A549 (cell line): ENCODE measurements around the gene JARID2. TPM values are rescaled to one million over a fixed set of nuclear protein-coding genes. Genes with fewer than 3 reads are reported as not detected.

Source experiments
- ATAC-seq, 2 experiments: fragments of 200-7000 bp in 1 of 2; fragments of >200 bp in 1 of 2; cut with Nextera tagmentation in 1 of 2; cut with Tn5 transposase in 1 of 2; 3 replicates each; pipeline versions ENCODE4 v1.8.0 to v1.9.1; 2018 to 2020; ENCODE audit warnings: mild to moderate bottlenecking in 1 of 2, moderate library complexity in 1 of 2
- CTCF ChIA-PET: fragments of 300-600 bp; sonication (Branson Sonifier 250); formaldehyde crosslinking; extraction: SDS; loops from one replicate; lab custom pipeline; 2021; ENCODE audit warnings: antibody characterized with exemption, inconsistent platforms; lab: Yijun Ruan, JAX
- POLR2A ChIA-PET: fragments of 350-600 bp; formaldehyde crosslinking; extraction: SDS; loops from one replicate; lab custom pipeline; 2021; ENCODE audit warnings: antibody characterized with exemption, inconsistent platforms; lab: Yijun Ruan, JAX
- DNase-seq, 2 experiments: peaks; one replicate each; pipeline versions ENCODE4 v3.0.0 to v3.0.0-alpha.2; 2011 to 2016; ENCODE audit warnings: low read depth in 1 of 2, low spot score in 1 of 2
- FAIRE-seq: peaks from 2 replicates; lab custom pipeline; 2011; peaks lifted over from hg19 to GRCh38; lab: Jason Lieb, UNC
- H3K27ac ChIP-seq, 2 experiments: fragments of >200 bp; sonication (Bioruptor Twin); formaldehyde crosslinking; 3 replicates each; pipeline ENCODE4 v1.5.1; 2016 to 2017
- H3K4me1 ChIP-seq: fragments of >200 bp; sonication (Bioruptor Twin); formaldehyde crosslinking; 3 replicates; pipeline ENCODE4 v1.6.1; 2016
- H3K4me2 ChIP-seq: fragments of >200 bp; sonication (Bioruptor Twin); formaldehyde crosslinking; 3 replicates; pipeline ENCODE4 v1.6.1; 2016
- H3K4me3 ChIP-seq: fragments of >200 bp; sonication (Bioruptor Twin); formaldehyde crosslinking; 3 replicates; pipeline ENCODE4 v1.5.1; 2016
- H3K9me3 ChIP-seq: fragments of >200 bp; sonication (Bioruptor Twin); formaldehyde crosslinking; 3 replicates; pipeline ENCODE4 v1.6.1; 2016
- ATOH8 ChIP-seq: fragments of 250-450 bp; sonication (Bioruptor Pico); IDR thresholded peaks from 2 replicates; pipeline ENCODE4 v1.5.0; 2020; ENCODE audit warnings: low read depth, mild to moderate bottlenecking, moderate library complexity
- CBX8 ChIP-seq: fragments of 200-600 bp; sonication (generic); IDR thresholded peaks from 2 replicates; pipeline ENCODE4 v1.6.1; 2016
- EHF ChIP-seq: fragments of 250-450 bp; sonication (Bioruptor Pico); IDR thresholded peaks from 2 replicates; pipeline ENCODE4 v1.5.0; 2020; ENCODE audit warnings: mild to moderate bottlenecking
- ELK1 ChIP-seq: fragments of 150-350 bp; IDR thresholded peaks from 2 replicates; pipeline ENCODE4 v1.6.1; 2014; ENCODE audit warnings: low read depth, mild to moderate bottlenecking, low read length
- ESRRA ChIP-seq: fragments of 150-350 bp; IDR thresholded peaks from 2 replicates; pipeline ENCODE4 v1.6.1; 2014; ENCODE audit warnings: mild to moderate bottlenecking, low read length, borderline replicate concordance
- HOXB13 ChIP-seq: fragments of 250-450 bp; sonication (Bioruptor Pico); IDR thresholded peaks from 2 replicates; pipeline ENCODE4 v1.5.0; 2020; ENCODE audit warnings: low read depth, mild to moderate bottlenecking, moderate library complexity
- JUN ChIP-seq, 2 experiments: fragments of >200 bp; sonication (Bioruptor Twin); formaldehyde crosslinking; IDR thresholded peaks; 2 replicates in 1 of 2; 3 replicates in 1 of 2; pipeline ENCODE4 v1.6.1; 2016 to 2017
- JUNB ChIP-seq: fragments of >200 bp; sonication (Bioruptor Twin); formaldehyde crosslinking; IDR thresholded peaks from 2 replicates; pipeline ENCODE4 v1.6.1; 2016
- NFE2L2 ChIP-seq: fragments of 150-350 bp; conservative IDR thresholded peaks from 2 replicates; pipeline ENCODE4 v1.6.1; 2014; ENCODE audit warnings: low read length
- RCOR1 ChIP-seq: fragments of 150-350 bp; IDR thresholded peaks from 2 replicates; pipeline ENCODE4 v1.6.1; 2014; ENCODE audit warnings: antibody characterized with exemption, low read length, low read depth
- RNF2 ChIP-seq: fragments of 200-600 bp; sonication (generic); IDR thresholded peaks from 2 replicates; pipeline ENCODE4 v1.6.1; 2016; ENCODE audit warnings: low read depth, mild to moderate bottlenecking, antibody characterized with exemption, moderate library complexity, borderline replicate concordance
- SMC3 ChIP-seq: fragments of >200 bp; sonication (Bioruptor Twin); formaldehyde crosslinking; IDR thresholded peaks from 3 replicates; pipeline ENCODE4 v1.6.1; 2018; ENCODE audit warnings: inconsistent platforms
- TFCP2L1 ChIP-seq: fragments of 250-450 bp; sonication (Bioruptor Pico); IDR thresholded peaks from 2 replicates; pipeline ENCODE4 v1.5.0; 2021; ENCODE audit warnings: mild to moderate bottlenecking
- TP53 ChIP-seq: fragments of 250-450 bp; sonication (Bioruptor Pico); IDR thresholded peaks from 2 replicates; pipeline ENCODE4 v1.5.0; 2021; ENCODE audit warnings: mild to moderate bottlenecking, moderate library complexity
- ZC3H11A ChIP-seq: fragments of 450-650 bp; IDR thresholded peaks from 2 replicates; pipeline ENCODE4 v1.6.1; 2014; ENCODE audit warnings: antibody characterized with exemption, mild to moderate bottlenecking
- ZFP36 ChIP-seq: fragments of 450-650 bp; IDR thresholded peaks from 2 replicates; pipeline ENCODE4 v1.6.1; 2014; ENCODE audit warnings: borderline replicate concordance; ENCODE audit not compliant: partially characterized antibody
- WGBS: methylation state at CpG from one replicate; pipeline ENCODE4 v1.1.6; 2017; ENCODE audit errors: missing lambda C conversion rate; 5-methylcytosine and 5-hydroxymethylcytosine counted together
- polyA plus RNA-seq, 4 experiments: library from polyadenylated mRNA; depleted of rRNA in 3 of 4; stranded (reverse); fragments of >200 nt; fragmentation: RNase III in 1 of 4; extraction: RNeasy Plus Mini Kit Qiagen cat#74134 plus additional on column Dnase treatment in 1 of 4; gene quantifications; 2 replicates in 3 of 4; 3 replicates in 1 of 4; pipeline ENCODE4 v1.2.3, GENCODE V29; 2011 to 2017
- TF ChIP-seq, protein P1 (sequence below): fragments of >200 bp; sonication (Bioruptor Twin); formaldehyde crosslinking; IDR thresholded peaks from 2 replicates; pipeline ENCODE4 v1.6.1; 2016
- TF ChIP-seq, protein P2 (sequence below): fragments of >200 bp; sonication (Bioruptor Twin); formaldehyde crosslinking; IDR thresholded peaks from 3 replicates; pipeline ENCODE4 v1.5.1; 2016

Gene JARID2
- polyA plus RNA-seq, 2 of the 4 experiments (the other 2 are of a cell fraction): 7.8 to 8.3 TPM

GRCh38 chr6:15408008-15408407 lies 162.1 kb downstream of the JARID2 start:
- Histone ChIP-seq H3K4me1 (peaks cover 11% of the 10 kb centered on the region; the same call in 1 of the 3 replicates), H3K27ac (no peak overlapping the region), H3K4me2 (no peak overlapping the region), H3K9me3 (no peaks in the 10 kb centered on the region), H3K4me3 (no peak overlapping the region)
- ATAC-seq (no peak), DNase-seq (no peak), FAIRE-seq (no peak)
- WGBS: 93% methylated on average over 6 of the region's 6 CpGs
- CTCF ChIA-PET: no interaction called here
- no peak for TF ChIP-seq ZFP36
- TF ChIP-seq TFCP2L1 (CRISPR knock-in tag): no peak
- POLR2A ChIA-PET: interaction anchor here (0.6 kb wide), 1 partner anchor 25 kb away, joined by 3 read pairs; no protein-coding TSS in a partner anchor

GRCh38 chr6:15408758-15409157 lies 162.9 kb downstream of the JARID2 start:
- H3K4me1 ChIP-seq: peaks cover 10% of the 10 kb centered on the region; the same call in 1 of the 3 replicates
- H3K4me3 ChIP-seq: no peak overlapping the region
- no peak for FAIRE-seq
- CTCF ChIA-PET: no interaction called here
- TF ChIP-seq JUNB (no peak), HOXB13 (CRISPR knock-in tag) (no peak), EHF (CRISPR knock-in tag) (no peak), JUN (IDR thresholded peaks at IDR 0.05) (no peak), CBX8 (no peak), RNF2 (no peak), ESRRA (no peak), RCOR1 (no peak), TP53 (CRISPR knock-in tag) (no peak), ELK1 (no peak)
- TF ChIP-seq, protein P1, sequence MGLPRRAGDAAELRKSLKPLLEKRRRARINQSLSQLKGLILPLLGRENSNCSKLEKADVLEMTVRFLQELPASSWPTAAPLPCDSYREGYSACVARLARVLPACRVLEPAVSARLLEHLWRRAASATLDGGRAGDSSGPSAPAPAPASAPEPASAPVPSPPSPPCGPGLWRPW: no peak
- TF ChIP-seq, protein P2, sequence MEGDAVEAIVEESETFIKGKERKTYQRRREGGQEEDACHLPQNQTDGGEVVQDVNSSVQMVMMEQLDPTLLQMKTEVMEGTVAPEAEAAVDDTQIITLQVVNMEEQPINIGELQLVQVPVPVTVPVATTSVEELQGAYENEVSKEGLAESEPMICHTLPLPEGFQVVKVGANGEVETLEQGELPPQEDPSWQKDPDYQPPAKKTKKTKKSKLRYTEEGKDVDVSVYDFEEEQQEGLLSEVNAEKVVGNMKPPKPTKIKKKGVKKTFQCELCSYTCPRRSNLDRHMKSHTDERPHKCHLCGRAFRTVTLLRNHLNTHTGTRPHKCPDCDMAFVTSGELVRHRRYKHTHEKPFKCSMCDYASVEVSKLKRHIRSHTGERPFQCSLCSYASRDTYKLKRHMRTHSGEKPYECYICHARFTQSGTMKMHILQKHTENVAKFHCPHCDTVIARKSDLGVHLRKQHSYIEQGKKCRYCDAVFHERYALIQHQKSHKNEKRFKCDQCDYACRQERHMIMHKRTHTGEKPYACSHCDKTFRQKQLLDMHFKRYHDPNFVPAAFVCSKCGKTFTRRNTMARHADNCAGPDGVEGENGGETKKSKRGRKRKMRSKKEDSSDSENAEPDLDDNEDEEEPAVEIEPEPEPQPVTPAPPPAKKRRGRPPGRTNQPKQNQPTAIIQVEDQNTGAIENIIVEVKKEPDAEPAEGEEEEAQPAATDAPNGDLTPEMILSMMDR: no peak
- TF ChIP-seq, all 56 proteins: peak for 0
- no peaks in the 10 kb centered on the region for H3K9me3 ChIP-seq
- DNase-seq (no peak), ATAC-seq (no peak)
- no peak overlapping the region for H3K27ac ChIP-seq
- POLR2A ChIA-PET: no interaction called here
- WGBS: 94% methylated on average over 3 of the region's 3 CpGs
- H3K4me2 ChIP-seq: no peak overlapping the region

GRCh38 chr6:15409301-15410125 lies 163.6 kb downstream of the JARID2 start:
- Histone ChIP-seq H3K4me3 (no peak overlapping the region), H3K9me3 (no peaks in the 10 kb centered on the region), H3K27ac (no peak overlapping the region), H3K4me1 (peaks cover 6% of the 10 kb centered on the region; the same call in 1 of the 3 replicates), H3K4me2 (no peak overlapping the region)
- ChIA-PET POLR2A (no interaction called here), CTCF (interaction anchor here (0.6 kb wide), 1 partner anchor 29 kb away, joined by 4 read pairs; no protein-coding TSS in a partner anchor)
- TF ChIP-seq NFE2L2 (no peak), ESRRA (no peak), ZC3H11A (no peak), SMC3 (no peak)
- ATAC-seq (no peak), FAIRE-seq (no peak), DNase-seq (no peak)
- 63% methylated on average over 6 of the region's 6 CpGs for WGBS

- H3K4me1 ChIP-seq: peaks cover 6% of the 10 kb centered on the region; the same call in 1 of the 3 replicates
- H3K4me3 ChIP-seq: no peak overlapping the region
- 79% methylated on average over 5 of the region's 5 CpGs for WGBS
- CTCF ChIA-PET: interaction anchor here (0.6 kb wide), 1 partner anchor 29 kb away, joined by 4 read pairs; no protein-coding TSS in a partner anchor
- FAIRE-seq (no peak), ATAC-seq (no peak)
- H3K4me2 ChIP-seq: no peak overlapping the region
- no peak for TF ChIP-seq ATOH8
- TF ChIP-seq, all 56 proteins: peak for 0
- H3K9me3 ChIP-seq: no peaks in the 10 kb centered on the region
- DNase-seq: no peak
- POLR2A ChIA-PET: no interaction called here
- H3K27ac ChIP-seq: no peak overlapping the region
Observed at GRCh38 chr6:15410126-15410391, 164.2 kb downstream of the JARID2 start.
